BLaER1 treated with 17β-estradiol and CSF1 and Interleukin-3, amounts not matched to agents 10 nM and 100 nM (cell line): ENCODE results near the gene PLGRKT.
"Not testable (repeated sequence)": the region's sequence is repeated elsewhere in the genome, so short reads cannot be mapped to it uniquely, and the experiment has no call there.

Experiments used
- H3K27ac ChIP-seq, 11 experiments: shearing (Covaris generic); formaldehyde crosslinking; 2 replicates each; pipeline ENCODE4 v1.8.1; 2022
- H3K27me3 ChIP-seq, 11 experiments: shearing (Covaris generic); formaldehyde crosslinking; 2 replicates each; pipeline ENCODE4 v1.8.1; 2022
- H3K36me3 ChIP-seq, 11 experiments: shearing (Covaris generic); formaldehyde crosslinking; 2 replicates each; pipeline ENCODE4 v1.8.1; 2022
- H3K4me1 ChIP-seq, 10 experiments: shearing (Covaris generic); formaldehyde crosslinking; 2 replicates each; pipeline ENCODE4 v1.8.1; 2022
- H3K4me2 ChIP-seq, 11 experiments: shearing (Covaris generic); formaldehyde crosslinking; 2 replicates each; pipeline ENCODE4 v1.8.1; 2022
- H3K4me3 ChIP-seq, 10 experiments: shearing (Covaris generic); formaldehyde crosslinking; 2 replicates each; pipeline ENCODE4 v1.8.1; 2022
- H3K9ac ChIP-seq, 11 experiments: shearing (Covaris generic); formaldehyde crosslinking; 2 replicates each; pipeline ENCODE4 v1.8.1; 2022
- H3K9me3 ChIP-seq, 11 experiments: shearing (Covaris generic); formaldehyde crosslinking; replicated peaks in 1 of 11; 2 replicates each; pipeline ENCODE4 v1.8.1; 2022
- H4K20me1 ChIP-seq, 11 experiments: shearing (Covaris generic); formaldehyde crosslinking; 2 replicates each; pipeline ENCODE4 v1.8.1; 2022
- Cebpa-rat ChIP-seq, 11 experiments: shearing (Covaris generic); IDR thresholded peaks; 2 replicates each; pipeline ENCODE4 v1.8.1; 2022

Gene PLGRKT

DNA sequence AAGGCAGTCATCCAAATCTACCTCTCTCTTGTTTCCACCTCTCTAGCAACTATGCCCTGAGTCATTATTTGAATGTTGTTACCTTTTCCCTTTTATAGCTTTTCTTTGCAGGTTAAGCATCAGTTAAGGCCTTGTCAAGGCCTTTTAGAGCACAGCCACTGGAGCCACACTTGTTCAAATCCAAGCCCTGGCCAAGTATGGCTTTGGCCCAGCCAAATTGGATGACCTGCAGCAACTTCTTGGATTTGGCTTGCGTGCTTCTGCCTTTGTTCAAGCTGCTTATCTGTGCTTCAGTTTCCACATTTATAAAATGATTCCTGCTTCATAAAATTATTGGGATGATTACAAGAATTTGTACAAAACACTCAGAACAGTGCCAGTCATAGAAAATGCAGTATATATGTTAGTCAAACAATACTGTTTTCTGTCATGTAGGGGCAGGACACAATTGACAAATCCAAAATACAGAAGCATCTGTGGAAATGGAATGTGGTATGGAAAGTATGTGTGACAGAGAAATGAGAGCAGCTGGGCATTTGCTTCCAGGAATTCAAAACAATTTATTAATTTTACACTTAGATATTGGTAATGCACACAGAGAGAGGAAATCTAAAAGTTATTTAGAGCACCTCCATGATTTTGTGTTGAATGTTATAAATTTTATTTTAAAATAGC, 80.2 kb downstream of the PLGRKT start:
- Histone ChIP-seq H3K36me3 (peaks cover 0 to 24% (median 0%) of the 10 kb centered on the region in 11 experiments; a peak in 2 of 22 replicates), H3K9me3 (no peaks in the 10 kb centered on the region), H4K20me1 (no peaks in the 10 kb centered on the region), H3K4me3 (no peak overlapping the region), H3K27ac (no peak overlapping the region), H3K4me1 (no peaks in the 10 kb centered on the region), H3K27me3 (no peaks in the 10 kb centered on the region), H3K4me2 (no peak overlapping the region), H3K9ac (no peak overlapping the region)
- TF ChIP-seq Cebpa-rat (IDR thresholded peaks at IDR 0.05) = no peak

DNA sequence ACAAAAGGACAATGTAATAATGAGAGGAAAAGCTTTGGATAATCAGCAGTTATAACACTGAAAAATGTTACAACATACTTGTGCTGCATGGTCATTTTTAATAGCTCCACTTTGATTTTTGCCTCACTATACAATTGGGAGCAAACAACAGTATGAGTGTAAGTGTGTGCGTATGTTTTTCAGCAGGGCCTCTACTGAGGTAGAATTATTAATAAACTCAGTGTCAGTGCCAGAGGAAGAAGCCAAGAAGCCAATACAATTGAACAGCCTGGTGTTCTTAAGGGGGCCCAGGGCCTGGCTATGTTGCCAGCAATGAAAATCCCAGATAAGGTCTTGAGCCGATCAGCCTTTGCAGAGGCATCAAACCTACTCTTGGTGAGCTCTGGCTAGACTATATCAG, 81.9 kb downstream of the PLGRKT start:
- no peak overlapping the region for H3K9ac ChIP-seq
- no peak for TF ChIP-seq Cebpa-rat (IDR thresholded peaks at IDR 0.05)
- H3K27ac ChIP-seq = no peak overlapping the region
- no peaks in the 10 kb centered on the region for H3K27me3 ChIP-seq
- no peaks in the 10 kb centered on the region for H3K4me1 ChIP-seq
- H3K4me2 ChIP-seq = no peak overlapping the region
- no peaks in the 10 kb centered on the region for H4K20me1 ChIP-seq
- H3K36me3 ChIP-seq = peaks cover 0 to 15% (median 0%) of the 10 kb centered on the region in 11 experiments; a peak in 2 of 22 replicates
- H3K4me3 ChIP-seq = no peak overlapping the region
- peaks cover 0 to 5% (median 3%) of the 10 kb centered on the region in 11 experiments; a peak in 15 of 22 replicates for H3K9me3 ChIP-seq

DNA sequence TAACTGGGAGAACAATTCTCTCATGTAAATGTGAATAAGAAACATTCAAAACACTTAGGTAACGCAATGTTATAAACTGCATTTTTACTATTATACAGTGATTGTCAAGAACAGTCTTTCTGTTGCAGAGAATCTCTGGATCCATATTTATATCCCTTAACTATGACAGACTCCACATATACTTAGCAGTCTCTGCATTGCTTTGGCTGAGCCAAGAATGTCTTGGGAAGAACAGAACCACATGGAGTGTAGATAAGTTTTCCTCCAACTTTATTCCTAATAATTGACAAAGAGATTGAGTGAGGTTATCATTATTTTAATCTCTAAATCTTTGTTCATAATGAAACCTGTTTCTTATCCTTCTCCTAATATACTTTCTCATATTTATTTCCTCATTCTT, 82.5 kb downstream of the PLGRKT start:
- peaks cover 0 to 11% (median 0%) of the 10 kb centered on the region in 11 experiments; a peak in 2 of 22 replicates for H3K36me3 ChIP-seq
- H3K27me3 ChIP-seq = no peaks in the 10 kb centered on the region
- no peak overlapping the region for H3K4me3 ChIP-seq
- H4K20me1 ChIP-seq = no peaks in the 10 kb centered on the region
- H3K4me2 ChIP-seq = no peak overlapping the region
- no peak overlapping the region for H3K9ac ChIP-seq
- no peak overlapping the region for H3K27ac ChIP-seq
- no peaks in the 10 kb centered on the region for H3K4me1 ChIP-seq
- TF ChIP-seq Cebpa-rat (IDR thresholded peaks at IDR 0.05) = no peak
- H3K9me3 ChIP-seq = peaks cover 5 to 11% (median 9%) of the 10 kb centered on the region in 11 experiments; a peak in 19 of 22 replicates

DNA sequence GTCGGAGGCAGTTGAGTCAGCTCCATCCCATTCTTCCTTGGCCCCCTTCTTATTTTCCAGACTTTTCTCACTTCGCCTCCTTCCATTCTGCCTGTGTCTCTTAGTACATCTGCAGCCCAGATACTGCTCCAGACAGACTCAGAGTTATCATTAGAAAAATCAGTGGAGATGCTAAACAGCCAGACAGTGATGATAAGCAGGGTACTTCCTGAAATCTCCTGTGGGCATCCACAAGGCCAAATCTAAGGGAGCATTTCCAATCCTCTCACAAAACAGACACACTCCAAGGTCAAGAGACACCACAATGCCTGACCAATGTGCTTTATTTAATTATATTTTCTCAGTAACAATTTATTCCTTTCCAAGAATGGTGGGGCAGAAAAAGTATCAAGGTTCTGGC, 83.5 kb downstream of the PLGRKT start:
- no peak overlapping the region for H3K4me2 ChIP-seq
- no peak for TF ChIP-seq Cebpa-rat (IDR thresholded peaks at IDR 0.05)

DNA sequence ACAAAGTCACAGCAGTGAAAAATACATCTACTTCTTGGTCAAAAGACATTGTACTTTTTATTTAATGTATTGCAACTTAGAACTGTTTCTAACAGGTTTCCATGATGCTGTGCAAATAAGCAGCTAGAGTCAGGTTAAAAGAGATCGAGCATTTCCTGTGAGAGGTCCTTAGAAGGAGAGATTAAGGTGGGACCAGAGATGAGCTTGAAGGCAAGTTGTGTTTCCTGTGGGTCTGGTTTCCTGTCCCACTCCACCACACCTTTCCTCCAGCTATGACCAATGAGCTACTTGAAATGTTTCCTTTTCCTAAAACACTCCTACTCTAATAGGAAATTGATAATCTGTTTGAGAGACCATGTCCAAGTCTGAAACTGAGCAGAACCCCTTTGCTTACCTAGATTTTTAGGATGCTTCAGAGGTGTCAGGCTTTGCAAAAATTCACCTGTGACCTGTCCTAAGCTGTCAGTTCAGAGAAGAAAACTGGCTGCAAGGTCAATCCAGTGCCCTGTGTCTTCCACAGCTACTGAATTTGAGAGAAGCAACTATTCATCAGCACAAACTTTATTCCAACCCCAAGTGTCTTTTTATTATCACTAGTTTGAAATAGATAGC, 85.0 kb downstream of the PLGRKT start:
- Histone ChIP-seq H3K9ac (no peak overlapping the region), H3K4me2 (no peak overlapping the region), H3K27me3 (no peaks in the 10 kb centered on the region), H3K27ac (no peak overlapping the region), H3K9me3 (peaks cover 10 to 29% (median 26%) of the 10 kb centered on the region in 11 experiments; a peak in 20 of 22 replicates), H3K4me1 (no peaks in the 10 kb centered on the region), H3K4me3 (no peak overlapping the region), H4K20me1 (no peaks in the 10 kb centered on the region), H3K36me3 (peaks cover 0 to 6% (median 0%) of the 10 kb centered on the region in 11 experiments; a peak in 2 of 22 replicates)
- TF ChIP-seq Cebpa-rat (IDR thresholded peaks at IDR 0.05) = no peak

More for the DNA sequence above, 83.5 kb downstream of the PLGRKT start:
- H3K27ac ChIP-seq = no peak overlapping the region
- no peaks in the 10 kb centered on the region for H3K4me1 ChIP-seq
- H3K4me3 ChIP-seq = no peak overlapping the region
- H4K20me1 ChIP-seq = no peaks in the 10 kb centered on the region
- H3K27me3 ChIP-seq = no peaks in the 10 kb centered on the region
- H3K9me3 ChIP-seq = peaks cover 10 to 20% (median 17%) of the 10 kb centered on the region in 11 experiments; a peak in 20 of 22 replicates
- H3K36me3 ChIP-seq = peaks cover 0 to 7% (median 0%) of the 10 kb centered on the region in 11 experiments; a peak in 2 of 22 replicates
- H3K9ac ChIP-seq = no peak overlapping the region

DNA sequence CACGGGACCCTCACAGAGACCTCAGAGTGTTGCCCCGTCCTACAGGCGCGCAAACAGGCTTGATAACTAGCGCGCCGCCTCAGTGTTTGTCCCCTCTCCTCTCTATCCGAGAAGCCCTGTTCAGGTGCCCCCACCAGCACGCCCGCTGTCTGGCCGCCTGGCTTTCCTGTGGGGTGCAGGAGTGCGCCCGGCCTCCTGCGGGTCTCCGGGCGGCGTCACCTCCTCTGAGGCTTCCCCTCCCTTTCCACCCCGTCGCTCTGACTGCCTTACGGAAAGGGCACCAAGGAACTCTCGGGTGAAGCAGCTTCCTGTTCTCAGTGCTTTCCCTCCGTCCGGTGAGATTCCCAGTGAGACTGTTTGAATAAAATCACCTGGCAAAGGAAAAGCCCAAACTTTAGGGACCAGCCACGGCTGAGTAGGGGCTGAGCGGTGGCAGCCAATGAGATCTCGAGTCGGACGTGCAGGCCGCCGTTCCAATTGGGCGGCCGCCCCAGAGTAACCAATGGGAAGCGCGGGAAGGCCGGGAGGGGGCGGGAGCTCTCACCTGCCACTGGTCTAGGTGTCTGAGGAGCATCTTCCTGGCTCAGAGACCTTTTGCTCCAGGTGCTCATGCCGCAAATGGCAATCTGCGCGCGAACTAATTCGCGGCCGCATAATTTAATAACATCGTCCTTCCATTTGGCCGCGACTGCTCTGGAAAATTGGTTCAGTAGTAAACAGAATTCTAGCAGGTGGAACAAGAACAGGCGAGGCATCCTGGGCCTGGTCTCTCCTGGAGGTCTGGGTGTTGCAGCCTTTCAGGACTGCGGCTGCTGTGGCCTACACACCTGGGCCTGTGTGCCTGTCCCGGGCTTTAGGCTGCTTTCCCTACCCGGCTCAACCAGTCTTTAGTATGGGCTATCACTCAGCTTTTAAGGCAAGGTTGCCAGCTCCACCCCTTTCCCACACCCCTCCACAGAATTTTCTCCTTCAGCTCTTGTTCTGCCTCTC, 98.4 kb downstream of the PLGRKT start, which contains the start of gene RLN1:
Gene RLN1 (minus strand): TSS at position 885 of the 990 bp plus-strand sequence. CDS start 130 bp downstream, at position 755.
- H3K4me2 ChIP-seq, H3K27ac ChIP-seq, H3K36me3 ChIP-seq, H3K4me3 ChIP-seq, H3K9ac ChIP-seq, H3K9me3 ChIP-seq, H4K20me1 ChIP-seq: not testable (repeated sequence)
- H3K27me3 ChIP-seq = peaks cover 7 to 13% (median 10%) of the 10 kb centered on the region in 11 experiments; a peak in 21 of 22 replicates
- H3K4me1 ChIP-seq = peaks cover 0 to 13% (median 10%) of the 10 kb centered on the region in 10 experiments; a peak in 14 of 20 replicates

DNA sequence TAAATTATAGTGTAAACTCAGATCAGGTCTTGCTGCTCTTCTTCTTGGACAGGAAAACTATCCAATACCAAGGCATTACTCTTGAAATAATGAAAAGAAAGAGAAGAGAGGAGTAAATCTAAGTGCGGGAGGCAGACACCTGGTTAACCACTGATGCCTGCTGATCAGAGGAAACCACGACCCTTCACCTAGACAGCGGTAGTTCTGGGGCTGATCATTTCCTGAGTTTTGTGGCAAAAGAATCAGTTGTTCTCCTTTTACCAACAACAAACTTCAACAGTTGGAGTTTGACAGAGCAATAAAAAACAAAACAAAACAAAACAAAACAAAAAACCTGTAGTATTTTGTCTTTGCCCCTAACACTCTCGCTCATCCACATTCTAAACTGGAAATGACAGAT, 101.0 kb downstream of the PLGRKT start:
- Histone ChIP-seq H3K27me3 (peaks cover 7 to 13% (median 10%) of the 10 kb centered on the region in 11 experiments; a peak in 21 of 22 replicates), H3K4me1 (peaks cover 0 to 13% (median 10%) of the 10 kb centered on the region in 10 experiments; a peak in 14 of 20 replicates), H3K9ac (no peak overlapping the region), H3K4me2 (peak overlapping the region in 8 of 11 experiments; percentile 32 to 79 (median 60); a peak in 12 of 22 replicates), H3K4me3 (no peak overlapping the region), H4K20me1 (no peaks in the 10 kb centered on the region), H3K9me3 (peaks cover 0 to 7% (median 6%) of the 10 kb centered on the region in 11 experiments; a peak in 16 of 22 replicates), H3K27ac (no peak overlapping the region), H3K36me3 (no peaks in the 10 kb centered on the region)
- TF ChIP-seq Cebpa-rat (IDR thresholded peaks at IDR 0.05) = no peak

DNA sequence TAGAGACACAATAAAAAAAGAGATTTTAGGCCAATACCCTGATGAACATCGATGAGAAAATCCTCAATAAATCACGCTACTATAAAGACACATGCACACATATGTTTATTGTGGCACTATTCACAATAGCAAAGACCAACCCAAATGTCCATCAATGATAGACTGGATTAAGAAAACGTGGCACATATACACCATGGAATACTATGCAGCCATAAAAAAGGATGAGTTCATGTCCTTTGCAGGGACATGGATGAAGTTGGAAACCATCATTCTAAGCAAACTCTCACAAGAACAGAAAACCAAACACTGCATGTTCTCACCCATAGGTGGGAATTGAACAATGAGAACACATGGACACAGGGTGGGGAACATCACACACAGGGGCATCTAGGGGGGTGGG, 106.4 kb downstream of the PLGRKT start:
- not testable (repeated sequence) for H3K36me3 ChIP-seq, H3K27me3 ChIP-seq, H3K27ac ChIP-seq, H4K20me1 ChIP-seq, H3K9ac ChIP-seq, H3K4me2 ChIP-seq, H3K4me1 ChIP-seq, H3K4me3 ChIP-seq
- peaks cover 0 to 10% (median 5%) of the 10 kb centered on the region in 11 experiments; a peak in 8 of 22 replicates for H3K9me3 ChIP-seq
